ENCODE data around the gene LAMA2. TPM values are rescaled to one million over a fixed set of nuclear protein-coding genes. Genes with fewer than 3 reads are reported as not detected.

LAMA2 gene
- total and polyA plus RNA-seq, 2 experiments from 2014 or later = 0.91 to 6.4 TPM

GRCh38 chr6:128889870-128890269, 6.9 kb downstream of the LAMA2 start:
- Histone ChIP-seq H3K27me3 (ENCODE audit: insufficient read depth) (no peaks in the 10 kb centered on the region), H4K20me1 (replicated peaks; ENCODE audit: insufficient read depth) (no peaks in the 10 kb centered on the region), H3F3A (replicated peaks; ENCODE audit: low read depth) (no peaks in the 10 kb centered on the region), H3K36me3 (ENCODE audit: insufficient read depth) (no peaks in the 10 kb centered on the region), H3K4me2 (no peak overlapping the region), H3K79me2 (replicated peaks; ENCODE audit: insufficient read depth) (no peaks in the 10 kb centered on the region), H2AFZ (no peak overlapping the region), H3K4me3 (no peak overlapping the region), H3K9me2 (ENCODE audit: insufficient read depth) (no peaks in the 10 kb centered on the region), H3K27ac (ENCODE audit: low read depth) (no peak overlapping the region), H3K4me1 (ENCODE audit: insufficient read depth) (peaks cover 8% of the 10 kb centered on the region; the same call in 1 of the 2 replicates)
- Mint-ChIP-seq H3K27me3 (ENCODE audit: insufficient read depth, low read depth, poor library complexity) (no peaks in the 10 kb centered on the region), H3K27ac (no peak overlapping the region), H3K36me3 (ENCODE audit: low read depth) (no peaks in the 10 kb centered on the region), H3K4me1 (peaks cover 2% of the 10 kb centered on the region; the same call in 1 of the 3 replicates), H3K4me3 (no peak overlapping the region), H3K9me3 (no peaks in the 10 kb centered on the region)
- no peak for DNase-seq (ENCODE audit: low spot score)
- no peak for ATAC-seq
- TF ChIP-seq ZNF331 (CRISPR knock-in tag; IDR thresholded peaks at IDR 0.05; ENCODE audit: low read depth) (no peak), EZH2 (IDR thresholded peaks at IDR 0.05; ENCODE audit: low read depth, unreplicated experiment) (no peak), POLR2AphosphoS5 (IDR thresholded peaks at IDR 0.05; ENCODE audit: low read depth) (no peak), ZNF462 (CRISPR knock-in tag; IDR thresholded peaks at IDR 0.05) (no peak), CTCF (conservative IDR thresholded peaks at IDR 0.05; ENCODE audit: low read depth in 2 of 2) (no peak)
